Psoas muscle (tissue), 8 donors: ENCODE data around the gene LSM6. TPM values are rescaled to one million over a fixed set of nuclear protein-coding genes. Genes with fewer than 3 reads are reported as not detected.

ENCODE experiments used
- ATAC-seq, 4 donors: fragments of 200-7000 bp; cut with Tn5 transposase; one replicate each; pipeline ENCODE4 v1.9.1; 2020; ENCODE audit warnings: moderate library complexity in 3 of 4, mild to moderate bottlenecking in 2 of 4
- DNase-seq, 2 donors: peaks; one replicate each; pipeline ENCODE4 v3.0.0-alpha.2; 2020
- H3K27ac ChIP-seq: fragments of 200-600 bp; one replicate; pipeline ENCODE4 v1.8.0; 2022
- H3K27me3 ChIP-seq, 3 donors: fragments of 200-600 bp in 1 of 3; one replicate each; pipeline versions ENCODE4 v1.6.1 to v1.8.0; 2013 to 2022; ENCODE audit warnings: low read length in 2 of 3, mild to moderate bottlenecking in 2 of 3, moderate library complexity in 1 of 3; ENCODE audit not compliant: insufficient read depth in 3 of 3
- H3K36me3 ChIP-seq, 2 donors: fragments of 200-600 bp in 1 of 2; one replicate each; pipeline versions ENCODE4 v1.6.1 to v1.8.0; 2013 to 2022; ENCODE audit warnings: low read depth in 1 of 2, mild to moderate bottlenecking in 1 of 2, moderate library complexity in 1 of 2; ENCODE audit not compliant: insufficient read depth in 1 of 2
- H3K4me1 ChIP-seq: fragments of 200-600 bp; one replicate; pipeline ENCODE4 v1.8.0; 2022
- H3K4me3 ChIP-seq: fragments of 200-600 bp; one replicate; pipeline ENCODE4 v1.8.0; 2022; ENCODE audit warnings: mild to moderate bottlenecking
- H3K9me3 ChIP-seq: fragments of 200-600 bp; one replicate; pipeline ENCODE4 v1.8.0; 2022
- CTCF ChIP-seq: fragments of 200-600 bp; IDR thresholded peaks from one replicate; pipeline ENCODE4 v1.8.0; 2022; ENCODE audit warnings: antibody characterized with exemption
- WGBS, 3 donors: extraction: QIAGEN DNeasy Blood & Tissue Kit; methylation state at CpG; one replicate each; pipeline versions ENCODE4 v1.1.6 to v1.1.7; 2013; 5-methylcytosine and 5-hydroxymethylcytosine counted together
- intact Hi-C, 2 donors: fragments of 100-400 bp; cut with DNase I; formaldehyde crosslinking; loops; one replicate each; pipeline versions ENCODE4 v1.11.0 to v1.14.2; 2022
- polyA plus RNA-seq, 3 donors: library from polyadenylated mRNA; stranded (reverse); fragments of 200-250 nt; gene quantifications; one replicate each; pipeline ENCODE4 v1.2.3, GENCODE V29; 2013
- total RNA-seq, 4 donors: library from RNA; stranded (reverse); fragmentation: NEBNext Ultra II Directional in 2 of 4; extraction: Animal tissue kit (Norgen Biotek cat#: 25700) in 2 of 4; gene quantifications; one replicate each; pipeline versions ENCODE4 v1.2.1 to v1.2.4, GENCODE V29; 2021 to 2023
- donor health status: healthy with polysubstance abuse.
- donor health status: DM: no; HTN: no; CAD: no; lungs with moderate emphysema.
- donor health status: Bipolar disorder and iron deficiency.
- donor health status: healthy.
- donor health status: DM: yes; HTN: yes; CAD: no.
- donor health status: DM: no; HTN: no; CAD: no.
- donor health status: DM: no; HTN: no; CAD: no.
- donor health status: DM: yes; HTN: yes; CAD: no.

Gene LSM6
- total and polyA plus RNA-seq, 7 donors: 9.4 to 42.7 (median 15.2) TPM

- no peak for DNase-seq
- Histone ChIP-seq H3K4me3 (no peak overlapping the region), H3K27me3 (no peaks in the 10 kb centered on the region), H3K9me3 (no peaks in the 10 kb centered on the region), H3K27ac (no peak overlapping the region), H3K36me3 (no peaks in the 10 kb centered on the region), H3K4me1 (no peaks in the 10 kb centered on the region)
- no peak for TF ChIP-seq CTCF
- 75 to 81% (median 78%) methylated on average over 3 of the region's 3 CpGs for WGBS, 3 donors
- intact Hi-C loops: no loop called here
- no peak for ATAC-seq
These were observed 20.3 kb upstream of the LSM6 start for GRCh38 chr4:146155152-146155724.

GRCh38 chr4:146158036-146158745 is 17.3 kb upstream of the LSM6 start:
- ATAC-seq (no peak), DNase-seq (no peak)
- TF ChIP-seq CTCF: no peak
- H3K9me3 ChIP-seq: peaks cover 15% of the 10 kb centered on the region
- no peaks in the 10 kb centered on the region for H3K27me3 ChIP-seq
- no peaks in the 10 kb centered on the region for H3K4me1 ChIP-seq
- H3K4me3 ChIP-seq: no peak overlapping the region
- no peak overlapping the region for H3K27ac ChIP-seq
- no peaks in the 10 kb centered on the region for H3K36me3 ChIP-seq
- WGBS, 3 donors: 70 to 74% (median 71%) methylated on average over 5 of the region's 5 CpGs
- intact Hi-C loops: no loop called here

GRCh38 chr4:146159384-146160058 is 16.0 kb upstream of the LSM6 start:
- WGBS, 3 donors: 52 to 63% (median 60%) methylated on average over 4 of the region's 4 CpGs
- ATAC-seq (no peak), DNase-seq (no peak)
- Histone ChIP-seq H3K36me3 (no peaks in the 10 kb centered on the region), H3K9me3 (peaks cover 15% of the 10 kb centered on the region), H3K27ac (no peak overlapping the region), H3K4me1 (no peaks in the 10 kb centered on the region), H3K4me3 (no peak overlapping the region), H3K27me3 (no peaks in the 10 kb centered on the region)
- no peak for TF ChIP-seq CTCF
- intact Hi-C loops: no loop called here

GRCh38 chr4:146161243-146161642 is 14.3 kb upstream of the LSM6 start:
- Histone ChIP-seq H3K4me3 (no peak overlapping the region), H3K4me1 (no peaks in the 10 kb centered on the region), H3K36me3 (no peaks in the 10 kb centered on the region), H3K27me3 (no peaks in the 10 kb centered on the region), H3K9me3 (peaks cover 15% of the 10 kb centered on the region), H3K27ac (no peak overlapping the region)
- DNase-seq (no peak), ATAC-seq (no peak)
- intact Hi-C loops: no loop called here
- no peak for TF ChIP-seq CTCF
